Sciatic nerve (tissue), 2 donors: Measurements from ENCODE around the gene ZCCHC4. TPM values are rescaled to one million over a fixed set of nuclear protein-coding genes. Genes with fewer than 3 reads are reported as not detected.
A peak's percentile ranks its signal among the peaks of the same experiment; 100 is the strongest.
"Not testable (repeated sequence)": the region's sequence is repeated elsewhere in the genome, so short reads cannot be mapped to it uniquely, and the experiment has no call there.

ENCODE experiments used
- ATAC-seq: fragments of 200-7000 bp; cut with Tn5 transposase; one replicate; pipeline ENCODE4 v1.9.1; 2020; ENCODE audit warnings: mild to moderate bottlenecking, moderate library complexity
- DNase-seq: peaks from one replicate; pipeline ENCODE4 v3.0.0-alpha.2; 2020; ENCODE audit warnings: low spot score
- intact Hi-C: fragments of 100-400 bp; cut with DNase I; formaldehyde crosslinking; loops from one replicate; pipeline ENCODE4 v1.14.2; 2022
- total RNA-seq: library from RNA; stranded (reverse); fragmentation: NEBNext Ultra II Directional; extraction: Animal tissue kit (Norgen Biotek cat#: 25700); gene quantifications from one replicate; pipeline ENCODE4 v1.2.1, GENCODE V29; 2021
- donor health status: DM: no; HTN: no; CAD: no.
- donor health status: DM: no; HTN: no; CAD: no.

Gene ZCCHC4
- total RNA-seq, 1 donor from 2014 or later = 13.9 TPM

DNA sequence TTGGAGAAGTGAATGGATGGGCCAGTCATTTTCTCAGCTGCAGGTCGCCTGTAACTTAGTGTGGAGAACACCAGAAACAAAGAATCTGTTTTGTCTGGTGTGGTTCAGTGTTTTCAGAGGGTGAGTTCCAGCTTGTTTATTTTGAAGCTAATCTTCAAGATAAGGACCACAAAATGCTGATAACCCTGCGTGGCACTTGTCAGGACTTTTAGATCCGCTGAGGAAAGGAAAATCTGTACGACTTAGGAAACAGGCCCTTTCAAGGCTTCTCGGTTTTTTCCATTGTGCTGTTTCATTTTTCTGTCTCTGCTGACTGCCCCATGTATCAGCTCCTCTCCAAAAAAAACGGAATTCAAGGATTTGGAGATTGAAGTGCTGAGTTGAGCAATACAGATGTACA is 55.7 kb downstream of the ZCCHC4 start:
- no peak for DNase-seq
- intact Hi-C loops = no loop called here
- ATAC-seq = no peak

DNA sequence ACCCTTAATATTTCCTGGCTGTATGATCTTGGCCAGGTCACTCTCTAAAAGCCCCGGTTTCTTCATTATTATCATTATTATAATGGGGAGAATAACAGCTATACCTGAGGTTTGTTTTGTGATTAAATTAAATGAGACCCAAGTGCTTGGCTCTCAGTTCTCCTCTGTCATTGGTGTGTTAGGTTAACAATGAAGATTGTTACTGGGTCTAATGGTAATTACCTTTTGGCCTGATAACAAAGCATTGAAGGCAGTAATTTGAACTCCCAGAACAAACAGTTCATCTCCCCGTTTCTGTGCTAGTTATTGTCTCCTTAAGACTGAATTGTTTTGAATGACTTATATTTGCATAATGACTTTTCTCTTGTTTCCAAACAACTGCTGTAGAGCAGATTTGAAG is 57.7 kb downstream of the ZCCHC4 start:
- no peak for ATAC-seq
- intact Hi-C loops = no loop called here
- no peak for DNase-seq

DNA sequence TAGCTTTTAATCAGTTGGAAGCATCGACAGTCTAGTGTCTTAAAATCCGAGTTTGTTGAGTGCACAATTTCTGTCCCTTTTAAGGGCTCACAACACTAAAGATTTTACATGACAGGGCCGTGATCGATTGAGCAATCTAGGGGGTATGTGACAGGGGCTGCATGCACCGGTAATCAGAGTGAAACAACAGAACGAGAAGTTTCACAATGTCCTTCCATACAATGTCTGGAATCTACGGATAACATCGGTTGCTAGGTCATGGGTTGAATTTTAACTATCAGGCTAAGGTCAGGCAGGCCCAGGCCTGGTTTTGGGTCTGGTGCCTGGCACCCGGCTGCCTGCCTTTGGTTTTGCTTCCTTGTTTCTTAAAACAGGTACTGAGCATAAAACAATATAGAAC is 60.0 kb downstream of the ZCCHC4 start:
- DNase-seq, ATAC-seq, intact Hi-C loops: not testable (repeated sequence)

DNA sequence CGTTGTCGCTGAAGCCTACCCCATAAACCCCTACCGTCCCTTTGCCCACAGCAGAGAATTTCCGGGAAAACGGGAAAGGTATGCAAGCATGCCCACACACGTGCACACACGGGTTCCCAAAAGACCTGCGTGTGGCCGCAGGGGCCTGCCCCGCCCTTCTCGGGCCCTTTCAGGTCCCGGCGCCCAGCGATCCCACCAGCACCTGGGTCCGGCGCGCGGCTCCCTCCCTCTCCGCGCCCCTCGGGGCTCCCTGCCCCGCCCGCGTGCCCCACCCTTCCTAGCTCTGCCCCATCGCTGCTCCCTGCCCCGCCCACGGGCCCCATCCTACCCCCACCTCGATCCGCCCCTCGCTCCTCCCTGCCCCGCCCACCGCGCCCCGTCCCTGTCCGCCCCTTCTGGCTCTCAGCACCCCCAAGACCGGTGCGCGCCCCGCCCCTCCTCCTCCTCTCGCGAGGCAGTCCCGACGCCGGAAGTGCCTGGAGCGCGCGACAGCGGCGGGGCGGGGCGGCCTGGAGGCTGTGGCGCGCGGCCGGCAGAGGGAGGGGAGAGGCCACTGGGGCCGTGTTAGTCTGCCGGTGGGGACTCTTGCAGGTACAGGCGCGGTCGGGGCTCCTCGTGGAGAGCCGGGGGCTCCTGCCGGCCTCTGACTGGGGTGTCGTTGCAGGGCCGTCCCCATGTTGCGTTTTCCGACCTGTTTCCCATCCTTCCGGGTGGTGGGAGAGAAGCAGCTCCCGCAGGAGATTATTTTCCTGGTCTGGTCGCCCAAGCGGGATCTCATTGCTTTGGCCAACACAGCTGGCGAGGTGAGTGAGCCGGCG is 64.4 kb downstream of the ZCCHC4 start, which contains the start of gene ANAPC4:
TSS of gene ANAPC4 (plus strand) at position 510 of the 818 bp plus-strand sequence. CDS start at position 675, 165 bp downstream.
- intact Hi-C loops = no loop called here
- ATAC-seq (peak; percentile 98), DNase-seq (peak; percentile 98)

DNA sequence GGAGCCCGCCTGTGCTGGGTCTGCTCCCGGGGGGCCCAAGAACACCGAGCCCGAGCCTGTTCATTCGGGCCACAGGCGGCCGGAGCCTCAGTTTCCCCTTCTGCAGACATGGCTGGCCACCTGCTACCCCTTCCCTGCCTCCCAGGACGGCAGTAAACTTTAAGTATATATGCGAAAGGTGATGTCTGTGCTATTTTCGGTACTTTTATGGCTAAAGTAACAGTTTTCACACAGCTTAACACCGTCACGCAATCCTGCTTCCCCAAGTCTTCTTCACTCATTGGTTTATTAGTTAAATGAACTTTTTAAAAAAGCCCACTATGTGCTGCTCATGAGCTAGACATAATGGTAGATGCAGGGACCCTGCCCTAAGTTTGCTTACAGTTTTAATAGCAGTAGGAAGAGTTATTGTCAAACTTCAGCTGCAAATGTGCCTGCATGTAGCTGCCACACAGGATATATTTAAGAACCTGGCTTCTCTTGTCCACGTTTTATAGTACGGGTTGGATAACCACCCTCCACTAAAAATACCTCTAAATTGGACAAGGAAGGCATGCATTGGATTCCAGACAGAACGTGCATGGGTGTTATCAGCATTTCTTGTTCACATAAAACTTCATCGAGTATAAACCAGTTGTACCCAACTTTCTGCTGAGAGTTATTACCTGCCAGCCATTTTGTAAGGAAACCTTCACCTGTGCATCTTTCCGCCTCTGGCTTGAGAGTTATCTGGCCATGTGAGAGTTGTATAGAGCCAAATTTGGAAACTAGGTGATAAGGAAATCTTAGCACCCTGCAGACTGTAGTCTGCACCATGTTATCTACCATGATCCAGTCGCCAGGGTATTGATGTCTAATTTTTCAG is 65.2 kb downstream of the ZCCHC4 start:
- intact Hi-C loops = no loop called here
- DNase-seq (no peak), ATAC-seq (peak; percentile 6)

DNA sequence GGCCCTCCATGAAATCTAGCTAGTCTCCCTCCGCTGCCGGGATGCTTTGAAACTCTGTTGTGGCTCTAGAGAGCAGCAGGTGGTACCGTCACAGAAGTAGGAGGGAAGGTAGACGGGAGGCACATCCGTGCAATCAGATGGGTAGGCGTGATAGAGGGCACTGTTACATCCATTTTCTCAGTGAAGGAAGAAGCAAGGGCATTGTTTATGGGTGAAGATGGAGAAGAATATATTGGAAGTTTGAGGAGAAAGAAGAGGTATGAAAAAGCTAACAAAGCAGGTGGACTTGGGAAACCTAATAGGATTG is 65.8 kb downstream of the ZCCHC4 start:
- ATAC-seq = no peak
- intact Hi-C loops = no loop called here
- no peak for DNase-seq

DNA sequence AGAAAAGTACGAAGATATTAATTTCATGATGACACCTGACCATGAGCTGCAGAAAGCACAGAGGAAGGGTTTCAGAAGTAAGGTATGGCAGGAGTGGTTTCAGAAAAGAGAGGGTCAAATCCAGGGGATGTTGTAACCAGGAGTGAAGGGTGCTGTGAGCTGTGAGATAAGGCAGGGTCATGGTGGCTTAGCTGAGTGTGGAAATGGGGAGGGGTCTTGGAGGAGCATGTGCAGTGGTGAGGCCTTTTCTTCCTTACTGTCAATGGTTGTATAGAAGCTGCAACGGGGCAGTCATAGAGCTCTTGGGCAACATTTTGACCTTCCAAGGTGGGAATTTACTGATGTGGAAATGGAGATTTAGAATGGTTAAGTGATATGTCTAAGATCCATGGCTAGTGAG is 67.0 kb downstream of the ZCCHC4 start:
- no peak for DNase-seq
- intact Hi-C loops = no loop called here
- no peak for ATAC-seq

DNA sequence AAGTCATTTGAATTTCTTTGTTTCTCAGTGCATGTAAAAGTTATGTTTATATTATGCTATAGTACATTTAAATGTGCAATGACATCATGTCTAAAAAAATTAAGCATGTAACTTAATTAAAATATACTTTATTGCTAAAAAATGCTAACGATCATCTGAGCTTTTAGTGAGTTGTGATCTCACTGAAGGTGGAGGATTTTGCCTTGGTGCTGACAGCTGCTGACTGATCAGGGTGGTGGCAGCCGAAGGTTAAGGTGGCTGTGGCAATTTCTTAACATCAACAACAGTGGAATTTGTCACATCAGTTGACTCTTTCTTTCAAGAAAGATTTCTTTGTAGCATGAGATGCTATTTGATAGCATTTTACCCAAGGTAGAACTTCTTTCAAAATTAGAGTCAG is 71.1 kb downstream of the ZCCHC4 start:
- intact Hi-C loops = no loop called here
- DNase-seq = no peak
- ATAC-seq = no peak

DNA sequence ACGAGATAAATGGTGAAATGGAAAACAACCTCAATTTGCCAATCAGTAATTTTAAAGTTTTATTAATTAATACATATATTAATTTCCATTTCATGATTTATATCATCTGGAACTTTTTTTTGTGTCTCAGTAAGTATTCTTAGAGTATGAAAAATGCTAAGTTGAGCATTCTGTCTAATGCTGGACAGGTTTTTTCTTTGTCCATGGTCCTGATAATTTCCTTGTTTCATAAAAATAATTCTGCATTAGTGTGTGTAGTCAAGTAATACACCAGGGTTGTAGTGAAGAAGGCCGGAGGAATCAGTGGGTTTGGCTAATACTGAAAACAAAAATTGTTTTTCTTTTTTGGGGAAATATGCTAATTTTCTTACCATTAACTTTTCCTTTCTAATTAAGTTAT is 74.4 kb downstream of the ZCCHC4 start:
- ATAC-seq (no peak), DNase-seq (no peak)
- intact Hi-C loops = no loop called here

DNA sequence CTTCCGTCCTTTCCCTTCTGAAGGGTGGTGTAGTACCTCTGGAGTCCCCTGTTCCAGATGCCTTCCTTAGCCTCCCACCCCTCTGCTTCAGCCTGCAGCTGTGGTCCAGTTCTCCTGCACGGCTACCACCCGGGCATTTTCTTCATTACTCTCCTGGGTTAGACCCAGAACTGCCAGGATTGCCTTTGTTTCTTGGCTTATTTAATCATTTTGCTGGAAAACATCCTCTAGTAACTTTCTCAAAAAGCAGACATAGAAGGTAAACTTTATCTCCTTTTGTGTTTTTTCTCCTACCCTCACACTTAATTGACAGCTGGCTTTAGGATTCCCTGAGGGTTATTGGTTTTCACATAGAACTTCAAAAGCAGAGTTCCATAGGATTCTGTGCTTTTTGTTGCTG is 84.7 kb downstream of the ZCCHC4 start:
- DNase-seq = no peak
- ATAC-seq = no peak
- intact Hi-C loops = no loop called here

DNA sequence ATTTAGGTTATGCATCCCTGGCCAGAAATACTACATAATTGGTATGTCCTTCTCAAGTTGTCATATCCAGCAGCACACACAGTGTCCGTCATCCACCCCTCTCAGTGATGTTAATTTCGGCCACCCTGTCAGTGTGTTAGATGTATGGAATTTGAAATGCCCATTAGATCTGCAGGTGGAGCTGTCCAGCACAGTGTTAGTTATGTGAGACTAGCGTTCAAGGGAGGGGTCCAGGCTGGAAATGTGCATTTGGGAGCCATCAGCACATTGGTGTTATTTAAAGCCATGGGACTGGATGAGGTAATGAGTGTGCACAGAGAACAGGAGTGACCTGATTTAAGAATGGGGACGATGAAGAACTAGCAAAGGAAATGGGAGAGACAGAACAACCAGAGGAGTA is 86.9 kb downstream of the ZCCHC4 start:
- DNase-seq = no peak
- no peak for ATAC-seq
- intact Hi-C loops = no loop called here

DNA sequence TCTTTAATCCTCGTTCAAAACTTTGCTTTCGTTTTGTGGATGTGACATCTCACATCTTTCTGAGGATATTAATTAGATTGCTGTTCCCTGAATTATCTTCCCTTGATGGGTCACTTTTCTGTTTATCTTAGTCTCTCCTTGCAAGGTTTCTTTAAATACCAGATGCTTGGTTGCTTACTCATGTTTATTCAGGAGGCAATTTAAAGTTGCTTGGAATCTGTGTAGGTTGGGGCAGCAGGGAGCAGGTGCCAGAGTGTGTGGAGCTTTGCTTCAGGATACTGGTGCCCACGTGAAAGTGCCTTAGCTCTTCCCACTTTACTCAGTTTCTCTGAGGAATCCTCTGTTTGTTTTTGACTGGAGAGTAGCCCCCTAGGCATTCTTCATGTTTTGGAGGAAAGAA is 88.5 kb downstream of the ZCCHC4 start:
- no peak for DNase-seq
- ATAC-seq = no peak
- intact Hi-C loops = no loop called here

DNA sequence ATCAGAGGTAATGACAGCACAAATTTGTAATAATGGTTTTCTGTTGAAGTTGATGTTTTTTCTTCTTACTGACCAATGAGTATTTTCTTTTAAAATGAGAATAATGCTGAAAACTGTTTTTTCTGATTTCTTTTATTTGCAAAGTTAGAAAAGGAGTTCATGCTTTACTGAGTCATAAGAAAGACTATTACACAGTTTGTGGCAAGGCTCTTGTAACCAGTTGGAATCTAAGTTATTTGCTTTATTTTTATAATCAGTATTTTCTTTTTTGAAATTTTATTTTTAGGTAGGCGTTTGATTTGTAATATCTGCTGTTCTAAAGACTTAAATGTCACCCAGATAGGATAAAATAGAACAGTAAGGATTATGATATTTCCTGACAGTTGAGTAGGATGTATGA is 89.9 kb downstream of the ZCCHC4 start:
- intact Hi-C loops = no loop called here
- DNase-seq = no peak

DNA sequence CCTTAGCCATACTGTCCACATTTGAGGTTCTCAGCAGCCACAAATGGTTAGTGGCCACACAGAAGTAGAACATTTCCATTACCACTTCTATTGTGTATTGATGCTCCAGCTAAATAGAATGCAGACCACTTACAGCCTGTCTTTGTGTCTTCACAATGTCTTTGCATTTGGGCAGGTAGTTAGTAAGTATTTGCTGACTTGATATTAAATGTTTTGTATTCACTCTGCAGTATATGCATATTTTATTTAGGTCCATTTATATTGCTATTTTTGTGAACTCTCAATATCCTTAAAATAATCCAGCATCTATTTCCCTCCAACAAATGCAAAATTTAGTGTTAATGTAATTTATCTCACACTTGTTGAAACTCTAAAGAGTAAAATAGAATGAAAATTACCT is 91.1 kb downstream of the ZCCHC4 start:
- intact Hi-C loops = no loop called here
- no peak for ATAC-seq
- no peak for DNase-seq

More for the DNA sequence above, 89.9 kb downstream of the ZCCHC4 start:
- no peak for ATAC-seq

DNA sequence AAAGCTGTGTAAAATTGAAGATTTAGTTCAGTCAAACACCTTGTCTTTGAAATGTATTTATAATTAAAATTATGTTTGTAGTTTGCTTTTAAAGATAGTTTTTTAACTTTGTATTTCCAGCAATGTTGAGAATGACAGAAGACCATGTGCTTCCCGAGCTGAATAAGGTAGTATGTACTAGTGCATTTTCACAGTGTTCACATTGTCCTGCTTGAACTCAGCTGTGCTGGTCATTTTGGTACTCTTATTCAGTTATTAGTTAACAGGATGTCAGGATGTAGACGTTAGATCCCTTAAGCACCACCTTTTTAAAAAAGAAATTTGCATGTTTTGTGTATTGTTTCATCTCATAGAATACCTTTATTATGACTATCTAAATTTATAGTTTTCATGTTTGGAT is 92.9 kb downstream of the ZCCHC4 start:
- ATAC-seq (no peak), DNase-seq (no peak)
- intact Hi-C loops = no loop called here

DNA sequence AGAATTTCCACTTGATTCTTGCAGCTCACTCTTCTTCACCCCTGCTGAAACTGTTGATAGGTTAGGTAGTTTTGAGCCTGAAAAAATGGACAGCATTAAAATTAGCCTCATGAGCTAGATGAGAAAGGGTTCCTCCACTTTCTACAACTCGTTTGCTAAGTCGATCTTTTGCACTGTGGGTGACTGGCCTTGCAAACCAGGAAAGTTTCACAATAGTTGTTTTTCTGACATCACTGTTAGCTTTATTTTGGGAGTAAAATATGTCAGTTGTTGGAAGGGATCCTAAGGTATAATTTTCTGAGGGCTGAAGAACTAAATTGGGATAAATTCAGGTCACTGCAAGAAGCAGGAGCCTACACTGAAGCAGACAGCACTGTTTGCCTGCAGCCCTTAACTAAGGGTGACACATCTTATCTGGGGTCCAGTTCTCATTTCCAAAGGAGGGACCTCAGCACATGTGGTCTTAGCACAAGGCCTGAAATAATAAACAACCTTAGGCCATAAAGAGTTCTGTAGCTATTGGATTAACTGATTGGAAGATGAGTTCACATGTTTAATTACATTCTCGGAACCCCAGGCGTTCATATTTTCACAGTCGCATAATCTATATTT is 93.6 kb downstream of the ZCCHC4 start:
- ATAC-seq (no peak), DNase-seq (no peak)
- intact Hi-C loops = no loop called here

DNA sequence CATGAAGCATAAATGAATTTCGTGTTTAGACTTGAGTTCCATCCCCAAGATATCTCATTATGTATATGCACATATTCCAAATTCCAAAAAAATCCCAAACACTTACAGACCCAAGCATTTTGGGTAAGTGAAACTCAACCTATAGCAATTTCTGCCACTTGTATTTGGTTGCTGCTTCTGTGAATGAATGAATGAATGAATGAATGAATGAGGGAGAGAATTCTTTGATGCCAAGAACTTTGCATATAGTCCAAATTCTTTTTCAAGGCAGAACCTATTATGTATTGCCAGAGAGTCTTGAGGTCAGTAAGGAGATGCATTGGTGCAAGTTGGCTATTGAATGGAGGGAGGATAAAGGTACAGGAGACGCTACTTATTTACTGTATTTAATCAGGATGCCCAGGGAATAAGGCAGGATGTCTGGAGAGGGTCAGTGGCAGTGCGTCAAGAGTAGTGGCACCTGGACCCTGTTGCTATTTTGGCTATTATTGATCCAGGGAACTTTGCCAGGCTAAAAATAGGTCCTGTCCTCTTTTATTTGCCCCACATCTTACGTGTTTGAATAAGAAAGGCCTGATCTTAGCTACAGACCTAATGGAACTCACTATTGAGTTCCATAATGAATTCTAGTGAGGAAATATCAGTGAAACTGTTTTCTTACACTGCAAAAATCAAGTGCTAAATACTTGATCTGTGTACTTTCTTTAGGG is 98.4 kb downstream of the ZCCHC4 start:
- no peak for DNase-seq
- intact Hi-C loops = no loop called here
- ATAC-seq = no peak

DNA sequence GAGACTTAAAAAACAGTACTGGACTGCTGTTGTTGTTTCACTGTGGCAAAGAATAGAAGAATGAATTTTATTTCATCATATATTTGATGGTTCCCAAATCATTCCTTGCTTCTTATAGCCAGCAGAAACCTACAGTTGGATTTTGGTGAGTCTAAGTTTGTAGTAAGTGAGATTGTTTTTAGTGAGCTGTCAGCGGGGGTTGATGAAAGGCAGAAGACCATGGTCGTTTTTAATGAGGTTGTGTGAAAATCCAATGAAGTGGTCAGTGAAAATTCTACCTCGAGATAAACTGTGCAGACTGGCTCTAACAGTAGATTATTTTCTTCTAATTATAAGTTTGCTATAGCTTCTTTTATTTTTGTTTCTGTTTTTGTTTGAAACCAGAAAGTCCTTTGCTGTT is 100.7 kb downstream of the ZCCHC4 start:
- intact Hi-C loops = no loop called here
- DNase-seq (no peak), ATAC-seq (no peak)

DNA sequence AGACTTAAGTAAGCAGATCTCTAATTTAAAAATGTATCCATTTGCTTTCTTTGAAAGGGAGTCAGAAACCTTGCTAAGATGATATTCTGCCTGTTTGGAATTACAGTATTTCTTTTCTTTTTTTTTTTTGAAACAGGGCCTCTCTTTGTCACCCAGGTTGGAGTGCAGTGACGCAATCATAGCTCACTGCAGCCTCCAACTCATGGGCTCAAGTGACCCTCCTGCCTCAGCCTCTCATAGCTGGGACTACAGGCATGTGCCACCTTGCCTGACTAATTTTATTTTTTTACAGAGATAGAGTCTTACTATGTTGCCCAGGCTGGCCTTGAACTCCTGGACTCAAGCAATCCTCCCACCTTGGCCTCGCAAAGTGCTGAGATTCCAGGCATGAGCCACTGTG is 104.4 kb downstream of the ZCCHC4 start:
- ATAC-seq (no peak), DNase-seq (no peak)
- intact Hi-C loops = no loop called here
